ENCODE measurements around the gene PRELID3B. TPM values are rescaled to one million over a fixed set of nuclear protein-coding genes. Genes with fewer than 3 reads are reported as not detected.

PRELID3B gene
- total and polyA plus RNA-seq, 10 of the 15 experiments (the other 5 are each of a cell fraction or from before 2014, with no cell fraction given), result 72.5 to 151 (median 124) TPM

GRCh38 chr20:58995461-58996225 is 46.9 kb downstream of the PRELID3B start:
- in situ Hi-C loops (cut with MboI) (no loop called here), intact Hi-C loops (cut with micrococcal nuclease; ENCODE audit: unreplicated experiment) (no loop called here)
- WGBS (ENCODE audit: insufficient coverage, insufficient replicate concordance, low lambda C conversion rate, missing lambda C conversion rate), result 96% methylated on average over 18 of the region's 18 CpGs
- peak; percentile 7; the same call in 1 of the 3 replicates for ATAC-seq
- Histone ChIP-seq H3K4me2 (ENCODE audit: control insufficient read depth, insufficient read depth) (no peak overlapping the region), H4K20me1 (ENCODE audit: control insufficient read depth, insufficient read depth) (peaks cover 3% of the 10 kb centered on the region), H3K9me3 (replicated peaks; ENCODE audit: control insufficient read depth, insufficient read depth, low read length) (no peaks in the 10 kb centered on the region), H3K27me3 (replicated peaks in 1 of 2; ENCODE audit: control insufficient read depth in 2 of 2, insufficient read depth in 2 of 2, low read length in 1 of 2) (no peaks in the 10 kb centered on the region), H2AFZ (ENCODE audit: control insufficient read depth, low read depth, low read length) (no peak overlapping the region), H3K79me2 (ENCODE audit: control insufficient read depth, insufficient read depth, low read length) (no peaks in the 10 kb centered on the region; the same call in 1 of the 2 replicates), H3K36me3 (ENCODE audit: control insufficient read depth in 2 of 2, insufficient read depth in 2 of 2, low read length in 1 of 2) (peaks cover 43 to 57% of the 10 kb centered on the region in 2 experiments), H3K4me1 (ENCODE audit: control insufficient read depth, insufficient read depth, low read length) (peaks cover 14% of the 10 kb centered on the region), H3K9ac (ENCODE audit: control insufficient read depth, insufficient read depth, low read length) (no peak overlapping the region), H3K4me3 (no peak overlapping the region), H3K27ac (ENCODE audit: control insufficient read depth, insufficient read depth) (no peak overlapping the region)
- ChIA-PET CTCF (no interaction called here), POLR2A (interaction anchor here (0.9 to 1.0 kb wide), 2 partner anchors 11 to 17 kb away, joined by 3 read pairs; no protein-coding TSS in a partner anchor), RAD21 (ENCODE audit: unreplicated experiment) (interaction anchor here (1.8 kb wide), 1 partner anchor 14 kb away, joined by 5 read pairs; the partner anchor contains the start of gene NELFCD), SMC1A (ENCODE audit: uncharacterized antibody, unreplicated experiment) (no interaction called here)
- FAIRE-seq, result no peak
- no peak for DNase-seq (ENCODE audit: low read depth, low spot score)
- TSS peak; percentile 79 for BruUV-seq (replicated peaks)
- no peak for TF ChIP-seq YBX1 (IDR thresholded peaks at IDR 0.05)
- TF ChIP-seq ZZZ3 (IDR thresholded peaks at IDR 0.05; ENCODE audit: control insufficient read depth, insufficient read length, low read depth), result no peak
- no peak for TF ChIP-seq RAD51 (IDR thresholded peaks at IDR 0.05)
- TF ChIP-seq POLR2AphosphoS5 (IDR thresholded peaks at IDR 0.05; ENCODE audit: low read length), result peak; percentile 63; the same call in 1 of the 2 replicates
- TF ChIP-seq ZBTB4 (CRISPR knock-in tag; IDR thresholded peaks at IDR 0.05), result no peak
- TF ChIP-seq CBFB (IDR thresholded peaks at IDR 0.05; ENCODE audit: low read depth), result 0 out of 2 replicates have a peak, but pooled peaks have one; percentile 22
- peak; percentile 65 for TF ChIP-seq POLR2A (IDR thresholded peaks at IDR 0.05; ENCODE audit: low read depth, low read length)
